Measurements from ENCODE around the gene AHI1.

AHI1 gene

GRCh38 chr6:135325624-135326424, 171.7 kb downstream of the AHI1 start:
- H2AK5ac ChIP-seq (ENCODE audit: low read depth, low read length): no peak overlapping the region
- H4K8ac ChIP-seq (ENCODE audit: low read depth, low read length): no peak overlapping the region
- no peaks in the 10 kb centered on the region for H3K79me1 ChIP-seq (ENCODE audit: low read depth, low read length)
- H3K36me3 ChIP-seq (replicated peaks in 1 of 2; ENCODE audit: control insufficient read depth in 2 of 2, insufficient read depth in 2 of 2, low read length in 2 of 2): no peaks in the 10 kb centered on the region
- no peak overlapping the region for H3K27ac ChIP-seq (replicated peaks; ENCODE audit: low read length)
- no CpG with 5 or more reads among the region's 4 CpGs for WGBS, 2 donors (ENCODE audit: extremely low coverage in 2 of 2, insufficient read length in 2 of 2, insufficient replicate concordance in 1 of 2)
- H2BK12ac ChIP-seq (ENCODE audit: low read length): no peak overlapping the region
- H2BK15ac ChIP-seq (ENCODE audit: low read length): no peak overlapping the region
- H4K91ac ChIP-seq (ENCODE audit: low read depth, low read length, poor library complexity): no peak overlapping the region
- DNase-seq (ENCODE audit: low spot score): no peak
- no peaks in the 10 kb centered on the region for H3K9me3 ChIP-seq (replicated peaks in 1 of 2; ENCODE audit: control insufficient read depth in 2 of 2, insufficient read depth in 1 of 2, low read depth in 1 of 2, low read length in 2 of 2)
- no peak overlapping the region for H3K14ac ChIP-seq (ENCODE audit: low read length)
- H3K4ac ChIP-seq (ENCODE audit: low read length): no peak overlapping the region
- no peak overlapping the region for H3K4me2 ChIP-seq (ENCODE audit: insufficient read depth, low read length, poor library complexity, severe bottlenecking)
- H2BK5ac ChIP-seq (ENCODE audit: low read length): no peak overlapping the region
- H2BK120ac ChIP-seq (ENCODE audit: low read depth, low read length): no peak overlapping the region
- H3K4me3 ChIP-seq (ENCODE audit: low read length in 2 of 2): no peak overlapping the region
- no peak overlapping the region for H3K18ac ChIP-seq (ENCODE audit: low read length)
- no peak overlapping the region for H2AFZ ChIP-seq (ENCODE audit: low read length)
- H3K9ac ChIP-seq (ENCODE audit: low read depth, low read length, poor library complexity): no peak overlapping the region
- no peak overlapping the region for H3K23ac ChIP-seq (ENCODE audit: low read depth, low read length, poor library complexity)
- H3K4me1 ChIP-seq (ENCODE audit: control insufficient read depth in 2 of 2, insufficient read depth in 1 of 2, low read depth in 1 of 2, low read length in 2 of 2): no peaks in the 10 kb centered on the region
- no peaks in the 10 kb centered on the region for H3K27me3 ChIP-seq (ENCODE audit: control insufficient read depth in 3 of 3, insufficient read depth in 3 of 3, low read depth in 1 of 3, low read length in 3 of 3)

DNA sequence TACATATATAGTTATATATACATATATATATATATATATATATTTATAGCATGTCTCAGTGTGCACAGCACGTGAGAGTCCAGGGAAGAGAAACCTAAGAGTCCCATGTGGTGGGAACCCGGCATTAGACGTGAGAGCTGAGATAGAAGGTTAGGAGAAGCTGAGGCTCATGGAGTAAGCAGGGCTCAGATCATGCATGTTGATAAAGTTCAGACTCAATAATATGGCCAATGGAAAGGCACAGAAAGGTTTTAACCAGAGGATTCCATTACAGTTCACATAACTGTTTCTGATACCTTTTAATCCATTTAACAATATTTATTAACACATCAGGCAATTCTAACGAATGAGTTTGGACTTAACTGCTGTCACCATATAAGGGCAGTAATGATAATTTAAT, 173.0 kb downstream of the AHI1 start:
- Histone ChIP-seq H4K8ac (ENCODE audit: low read depth, low read length) (no peak overlapping the region), H3K4me1 (ENCODE audit: control insufficient read depth in 2 of 2, insufficient read depth in 1 of 2, low read depth in 1 of 2, low read length in 2 of 2) (no peaks in the 10 kb centered on the region), H3K9ac (ENCODE audit: low read depth, low read length, poor library complexity) (no peak overlapping the region), H3K27me3 (ENCODE audit: control insufficient read depth in 3 of 3, insufficient read depth in 3 of 3, low read depth in 1 of 3, low read length in 3 of 3) (no peaks in the 10 kb centered on the region), H3K9me3 (replicated peaks in 1 of 2; ENCODE audit: control insufficient read depth in 2 of 2, insufficient read depth in 1 of 2, low read depth in 1 of 2, low read length in 2 of 2) (no peaks in the 10 kb centered on the region), H3K4me3 (ENCODE audit: low read length in 2 of 2) (no peak overlapping the region), H3K36me3 (replicated peaks in 1 of 2; ENCODE audit: control insufficient read depth in 2 of 2, insufficient read depth in 2 of 2, low read length in 2 of 2) (no peaks in the 10 kb centered on the region), H2BK15ac (ENCODE audit: low read length) (no peak overlapping the region), H3K18ac (ENCODE audit: low read length) (no peak overlapping the region), H3K23ac (ENCODE audit: low read depth, low read length, poor library complexity) (no peak overlapping the region), H2AK5ac (ENCODE audit: low read depth, low read length) (no peak overlapping the region), H2BK12ac (ENCODE audit: low read length) (no peak overlapping the region), H4K91ac (ENCODE audit: low read depth, low read length, poor library complexity) (no peak overlapping the region), H3K27ac (replicated peaks; ENCODE audit: low read length) (no peak overlapping the region), H3K79me1 (ENCODE audit: low read depth, low read length) (no peaks in the 10 kb centered on the region), H2BK120ac (ENCODE audit: low read depth, low read length) (no peak overlapping the region), H2BK5ac (ENCODE audit: low read length) (no peak overlapping the region), H3K4ac (ENCODE audit: low read length) (no peak overlapping the region), H3K14ac (ENCODE audit: low read length) (no peak overlapping the region), H2AFZ (ENCODE audit: low read length) (no peak overlapping the region), H3K4me2 (ENCODE audit: insufficient read depth, low read length, poor library complexity, severe bottlenecking) (no peak overlapping the region)
- WGBS, 2 donors (ENCODE audit: extremely low coverage in 2 of 2, insufficient read length in 2 of 2, insufficient replicate concordance in 1 of 2): no CpG with 5 or more reads among the region's 4 CpGs
- no peak for DNase-seq (ENCODE audit: low spot score)

GRCh38 chr6:135323979-135324378, 173.6 kb downstream of the AHI1 start:
- H3K9me3 ChIP-seq (replicated peaks in 1 of 2; ENCODE audit: control insufficient read depth in 2 of 2, insufficient read depth in 1 of 2, low read depth in 1 of 2, low read length in 2 of 2): no peaks in the 10 kb centered on the region
- no peaks in the 10 kb centered on the region for H3K27me3 ChIP-seq (ENCODE audit: control insufficient read depth in 3 of 3, insufficient read depth in 3 of 3, low read depth in 1 of 3, low read length in 3 of 3)
- no peak overlapping the region for H3K4me3 ChIP-seq (ENCODE audit: low read length in 2 of 2)
- DNase-seq (ENCODE audit: low spot score): no peak
- H2AK5ac ChIP-seq (ENCODE audit: low read depth, low read length): no peak overlapping the region
- H2BK120ac ChIP-seq (ENCODE audit: low read depth, low read length): no peak overlapping the region
- no peak overlapping the region for H3K18ac ChIP-seq (ENCODE audit: low read length)
- no peak overlapping the region for H2BK15ac ChIP-seq (ENCODE audit: low read length)
- WGBS, 2 donors (ENCODE audit: extremely low coverage in 2 of 2, insufficient read length in 2 of 2, insufficient replicate concordance in 1 of 2): no CpG with 5 or more reads among the region's 2 CpGs
- no peaks in the 10 kb centered on the region for H3K4me1 ChIP-seq (ENCODE audit: control insufficient read depth in 2 of 2, insufficient read depth in 1 of 2, low read depth in 1 of 2, low read length in 2 of 2)
- no peak overlapping the region for H3K27ac ChIP-seq (replicated peaks; ENCODE audit: low read length)
- no peak overlapping the region for H3K23ac ChIP-seq (ENCODE audit: low read depth, low read length, poor library complexity)
- H2BK5ac ChIP-seq (ENCODE audit: low read length): no peak overlapping the region
- no peak overlapping the region for H3K4ac ChIP-seq (ENCODE audit: low read length)
- no peaks in the 10 kb centered on the region for H3K79me1 ChIP-seq (ENCODE audit: low read depth, low read length)
- H3K4me2 ChIP-seq (ENCODE audit: insufficient read depth, low read length, poor library complexity, severe bottlenecking): peak overlapping the region; percentile 18
- no peak overlapping the region for H2BK12ac ChIP-seq (ENCODE audit: low read length)
- no peak overlapping the region for H4K91ac ChIP-seq (ENCODE audit: low read depth, low read length, poor library complexity)
- H3K14ac ChIP-seq (ENCODE audit: low read length): no peak overlapping the region
- no peak overlapping the region for H3K9ac ChIP-seq (ENCODE audit: low read depth, low read length, poor library complexity)
- H3K36me3 ChIP-seq (replicated peaks in 1 of 2; ENCODE audit: control insufficient read depth in 2 of 2, insufficient read depth in 2 of 2, low read length in 2 of 2): no peaks in the 10 kb centered on the region
- no peak overlapping the region for H2AFZ ChIP-seq (ENCODE audit: low read length)
- H4K8ac ChIP-seq (ENCODE audit: low read depth, low read length): no peak overlapping the region

DNA sequence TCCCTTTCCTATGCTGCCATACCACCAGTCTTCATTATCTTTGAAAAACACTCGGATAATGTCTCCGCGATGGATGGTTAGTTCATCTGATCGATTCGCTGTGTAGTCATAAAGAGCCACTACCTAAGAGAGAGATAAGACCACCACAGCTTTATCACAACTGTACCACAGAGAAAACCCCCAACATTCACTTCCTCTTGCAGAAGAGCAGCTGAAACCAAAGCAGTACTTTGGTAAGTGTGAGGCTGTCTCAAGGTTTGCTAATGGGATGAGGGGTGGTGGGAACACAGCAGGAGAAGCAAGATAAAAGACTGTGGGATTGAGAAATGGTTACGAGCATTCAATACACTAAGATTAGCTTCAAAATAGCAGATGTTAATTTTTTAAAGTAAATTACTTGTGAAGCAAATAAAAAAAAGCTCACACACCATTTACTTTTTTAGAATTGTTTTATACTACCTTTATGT, 174.3 kb downstream of the AHI1 start:
- Histone ChIP-seq H2AFZ (ENCODE audit: low read length) (no peak overlapping the region), H3K4me1 (ENCODE audit: control insufficient read depth in 2 of 2, insufficient read depth in 1 of 2, low read depth in 1 of 2, low read length in 2 of 2) (no peaks in the 10 kb centered on the region), H2BK12ac (ENCODE audit: low read length) (no peak overlapping the region), H2BK15ac (ENCODE audit: low read length) (no peak overlapping the region), H3K23ac (ENCODE audit: low read depth, low read length, poor library complexity) (no peak overlapping the region), H3K36me3 (replicated peaks in 1 of 2; ENCODE audit: control insufficient read depth in 2 of 2, insufficient read depth in 2 of 2, low read length in 2 of 2) (no peaks in the 10 kb centered on the region), H3K4me2 (ENCODE audit: insufficient read depth, low read length, poor library complexity, severe bottlenecking) (no peak overlapping the region), H4K91ac (ENCODE audit: low read depth, low read length, poor library complexity) (no peak overlapping the region), H3K18ac (ENCODE audit: low read length) (no peak overlapping the region), H3K9me3 (replicated peaks in 1 of 2; ENCODE audit: control insufficient read depth in 2 of 2, insufficient read depth in 1 of 2, low read depth in 1 of 2, low read length in 2 of 2) (no peaks in the 10 kb centered on the region), H3K79me1 (ENCODE audit: low read depth, low read length) (no peaks in the 10 kb centered on the region), H3K4me3 (ENCODE audit: low read length in 2 of 2) (no peak overlapping the region), H3K14ac (ENCODE audit: low read length) (no peak overlapping the region), H3K27ac (replicated peaks; ENCODE audit: low read length) (no peak overlapping the region), H2AK5ac (ENCODE audit: low read depth, low read length) (no peak overlapping the region), H3K27me3 (ENCODE audit: control insufficient read depth in 3 of 3, insufficient read depth in 3 of 3, low read depth in 1 of 3, low read length in 3 of 3) (no peaks in the 10 kb centered on the region), H2BK120ac (ENCODE audit: low read depth, low read length) (no peak overlapping the region), H2BK5ac (ENCODE audit: low read length) (no peak overlapping the region), H3K4ac (ENCODE audit: low read length) (no peak overlapping the region), H4K8ac (ENCODE audit: low read depth, low read length) (no peak overlapping the region), H3K9ac (ENCODE audit: low read depth, low read length, poor library complexity) (no peak overlapping the region)
- DNase-seq (ENCODE audit: low spot score): no peak
- WGBS, 2 donors (ENCODE audit: extremely low coverage in 2 of 2, insufficient read length in 2 of 2, insufficient replicate concordance in 1 of 2): no CpG with 5 or more reads among the region's 6 CpGs

Data from neuronal stem cell (in vitro differentiated cells).